Hepatocyte (in vitro differentiated cells): ENCODE data around the gene VARS1.

ENCODE experiments used
- EZH2 ChIP-seq: fragments of 200-600 bp; sonication (generic); IDR thresholded peaks from 2 replicates; pipeline ENCODE4 v1.6.1; 2016; ENCODE audit warnings: antibody characterized with exemption, mild to moderate bottlenecking, borderline replicate concordance
- EZH2phosphoT487 ChIP-seq: fragments of 200-600 bp; sonication (generic); IDR thresholded peaks from one replicate; pipeline ENCODE4 v1.6.1; 2018; ENCODE audit warnings: antibody characterized with exemption, mild to moderate bottlenecking, low read depth, moderate library complexity; ENCODE audit not compliant: unreplicated experiment, severe bottlenecking
- TF ChIP-seq, protein P1 (sequence below): fragments of 200-600 bp; sonication (generic); IDR thresholded peaks from 2 replicates; pipeline ENCODE4 v1.5.1; 2016; ENCODE audit warnings: antibody characterized with exemption, mild to moderate bottlenecking; ENCODE audit not compliant: poor library complexity

DNA sequence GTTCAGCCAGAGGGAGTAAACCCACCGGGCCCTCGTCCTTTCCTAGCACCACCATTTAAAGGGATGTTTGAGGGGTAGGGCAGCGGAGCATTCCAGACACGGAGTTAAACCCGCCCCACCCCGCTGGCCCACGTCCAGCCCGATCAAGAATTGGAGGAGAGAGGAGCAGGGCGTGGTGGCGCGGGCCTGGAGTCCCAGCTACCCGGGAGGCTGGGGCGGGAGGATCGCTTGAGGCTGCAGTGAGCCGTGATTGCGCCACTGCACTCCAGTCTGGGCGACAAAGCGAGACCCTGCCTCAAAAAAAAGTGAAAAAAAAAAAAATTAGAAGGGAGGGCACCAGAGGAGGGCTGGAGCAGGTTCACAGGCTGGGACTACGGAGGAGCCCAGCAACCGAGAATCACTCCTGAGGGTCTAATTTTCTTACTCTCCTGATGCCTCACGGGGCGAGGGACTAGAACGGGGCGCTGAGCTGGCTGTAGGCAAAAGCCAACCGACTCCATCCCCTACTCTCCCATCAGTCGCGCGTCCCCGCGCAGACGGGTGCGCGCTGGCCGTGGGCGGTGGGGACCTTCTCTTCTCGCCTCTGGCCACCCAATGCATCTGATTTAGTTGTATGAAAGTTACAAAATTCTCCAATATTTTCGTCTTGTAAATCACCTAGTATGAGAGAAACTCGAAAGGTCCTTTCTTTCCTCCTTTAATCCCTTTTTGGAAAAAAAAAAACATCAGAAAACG lies 25.9 kb upstream of the VARS1 start:
- TF ChIP-seq, protein P1, sequence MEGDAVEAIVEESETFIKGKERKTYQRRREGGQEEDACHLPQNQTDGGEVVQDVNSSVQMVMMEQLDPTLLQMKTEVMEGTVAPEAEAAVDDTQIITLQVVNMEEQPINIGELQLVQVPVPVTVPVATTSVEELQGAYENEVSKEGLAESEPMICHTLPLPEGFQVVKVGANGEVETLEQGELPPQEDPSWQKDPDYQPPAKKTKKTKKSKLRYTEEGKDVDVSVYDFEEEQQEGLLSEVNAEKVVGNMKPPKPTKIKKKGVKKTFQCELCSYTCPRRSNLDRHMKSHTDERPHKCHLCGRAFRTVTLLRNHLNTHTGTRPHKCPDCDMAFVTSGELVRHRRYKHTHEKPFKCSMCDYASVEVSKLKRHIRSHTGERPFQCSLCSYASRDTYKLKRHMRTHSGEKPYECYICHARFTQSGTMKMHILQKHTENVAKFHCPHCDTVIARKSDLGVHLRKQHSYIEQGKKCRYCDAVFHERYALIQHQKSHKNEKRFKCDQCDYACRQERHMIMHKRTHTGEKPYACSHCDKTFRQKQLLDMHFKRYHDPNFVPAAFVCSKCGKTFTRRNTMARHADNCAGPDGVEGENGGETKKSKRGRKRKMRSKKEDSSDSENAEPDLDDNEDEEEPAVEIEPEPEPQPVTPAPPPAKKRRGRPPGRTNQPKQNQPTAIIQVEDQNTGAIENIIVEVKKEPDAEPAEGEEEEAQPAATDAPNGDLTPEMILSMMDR, result no peak
- no peak for TF ChIP-seq EZH2
- TF ChIP-seq EZH2phosphoT487, result no peak
